ENCODE data around the gene NR2F2.

DNA sequence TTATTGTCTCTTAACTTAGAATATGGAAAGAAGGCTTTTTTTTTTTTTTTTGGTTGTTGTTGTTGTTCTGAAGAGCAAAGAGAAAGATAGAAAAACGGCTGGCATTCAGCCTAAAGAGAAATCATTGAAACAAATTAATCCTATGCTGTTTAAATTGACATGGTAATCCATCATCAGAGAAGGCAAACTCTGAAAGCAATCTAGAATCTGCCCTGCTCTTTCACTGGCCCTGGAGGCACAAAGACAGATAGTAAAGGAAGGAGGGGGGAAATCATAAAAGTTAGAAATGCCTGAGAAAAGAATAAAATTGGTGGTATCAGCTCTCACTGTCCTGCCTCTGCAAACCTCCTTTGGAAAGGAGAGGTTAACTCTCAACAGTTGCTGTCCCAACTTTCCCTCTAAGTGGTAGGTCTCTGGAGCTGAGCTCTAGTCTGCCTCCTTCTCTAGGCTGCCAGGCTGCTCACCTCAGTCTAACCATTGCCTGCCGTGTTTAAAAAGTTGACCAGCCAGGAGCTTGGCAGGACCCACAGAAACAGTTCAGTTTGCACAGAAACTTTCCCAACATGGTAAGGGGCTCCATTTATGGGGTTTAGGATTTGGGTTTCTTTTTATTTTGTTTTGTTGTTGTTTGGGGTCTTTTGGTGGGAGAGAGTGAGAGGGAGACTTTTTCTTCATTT lies 13.4 kb upstream of the NR2F2 start:
- TF ChIP-seq, protein P1, sequence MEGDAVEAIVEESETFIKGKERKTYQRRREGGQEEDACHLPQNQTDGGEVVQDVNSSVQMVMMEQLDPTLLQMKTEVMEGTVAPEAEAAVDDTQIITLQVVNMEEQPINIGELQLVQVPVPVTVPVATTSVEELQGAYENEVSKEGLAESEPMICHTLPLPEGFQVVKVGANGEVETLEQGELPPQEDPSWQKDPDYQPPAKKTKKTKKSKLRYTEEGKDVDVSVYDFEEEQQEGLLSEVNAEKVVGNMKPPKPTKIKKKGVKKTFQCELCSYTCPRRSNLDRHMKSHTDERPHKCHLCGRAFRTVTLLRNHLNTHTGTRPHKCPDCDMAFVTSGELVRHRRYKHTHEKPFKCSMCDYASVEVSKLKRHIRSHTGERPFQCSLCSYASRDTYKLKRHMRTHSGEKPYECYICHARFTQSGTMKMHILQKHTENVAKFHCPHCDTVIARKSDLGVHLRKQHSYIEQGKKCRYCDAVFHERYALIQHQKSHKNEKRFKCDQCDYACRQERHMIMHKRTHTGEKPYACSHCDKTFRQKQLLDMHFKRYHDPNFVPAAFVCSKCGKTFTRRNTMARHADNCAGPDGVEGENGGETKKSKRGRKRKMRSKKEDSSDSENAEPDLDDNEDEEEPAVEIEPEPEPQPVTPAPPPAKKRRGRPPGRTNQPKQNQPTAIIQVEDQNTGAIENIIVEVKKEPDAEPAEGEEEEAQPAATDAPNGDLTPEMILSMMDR (IDR thresholded peaks at IDR 0.05; ENCODE audit: low read depth, low read length, poor library complexity, severe bottlenecking) = no peak
- TF ChIP-seq EZH2phosphoT487 (IDR thresholded peaks at IDR 0.05; ENCODE audit: borderline replicate concordance, low read length) = no peak
